ENCODE results near the gene DNM3. TPM values are rescaled to one million over a fixed set of nuclear protein-coding genes. Genes with fewer than 3 reads are reported as not detected.

DNM3 gene
- total and polyA plus RNA-seq, 2 of the 8 experiments (the other 6 are each of a cell fraction or from before 2014, with no cell fraction given) = 2.0 to 8.5 TPM

DNA sequence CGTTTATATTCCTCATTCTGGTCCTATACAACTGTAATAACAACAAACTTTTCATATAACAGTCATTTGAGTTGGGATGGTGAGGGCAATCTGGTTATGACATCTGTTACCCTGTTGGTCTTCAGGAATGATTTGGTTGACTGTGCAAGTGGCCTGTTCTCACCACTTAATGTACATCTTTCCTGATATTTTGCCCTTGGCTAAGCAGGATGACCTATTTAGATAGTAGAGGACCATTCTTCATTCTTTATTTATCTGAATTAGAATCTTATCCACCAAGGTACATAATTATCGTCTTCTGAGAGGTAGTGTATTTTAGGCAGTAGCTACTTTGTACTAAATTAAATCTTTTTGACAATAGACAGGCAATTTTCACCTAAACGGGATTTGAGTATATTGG, 154.3 kb downstream of the DNM3 start:
- Histone ChIP-seq H2BK5ac (ENCODE audit: low read depth, low read length) (no peak overlapping the region), H3K23ac (ENCODE audit: insufficient read length) (no peak overlapping the region), H2BK12ac (ENCODE audit: low read depth, low read length) (no peak overlapping the region), H3K36me3 (ENCODE audit: control insufficient read depth in 2 of 4, insufficient read depth in 4 of 4, low read length in 3 of 4) (no peaks in the 10 kb centered on the region), H3K27ac (ENCODE audit: low read depth, low read length) (no peak overlapping the region), H3K18ac (ENCODE audit: extremely low read depth, low read length) (no peak overlapping the region), H3K4me2 (ENCODE audit: insufficient read depth in 1 of 2, low read depth in 2 of 2, low read length in 2 of 2) (no peak overlapping the region), H3K4ac (replicated peaks; ENCODE audit: insufficient read length, low read depth, low read length) (no peak overlapping the region), H3K9me3 (ENCODE audit: insufficient read depth in 2 of 2, low read depth in 1 of 2, low read length in 1 of 2) (no peaks in the 10 kb centered on the region), H3K56ac (replicated peaks; ENCODE audit: insufficient read length, low read depth, low read length) (no peak overlapping the region), H4K5ac (ENCODE audit: insufficient read length, low read depth, low read length) (no peak overlapping the region), H4K8ac (ENCODE audit: extremely low read depth, insufficient read depth, low read length) (no peak overlapping the region), H3K14ac (ENCODE audit: insufficient read length) (no peak overlapping the region), H3K27me3 (replicated peaks in 1 of 4; ENCODE audit: control insufficient read depth in 3 of 4, extremely low read depth in 1 of 4, insufficient read depth in 3 of 4, low read length in 3 of 4) (no peaks in the 10 kb centered on the region), H3K79me2 (ENCODE audit: control insufficient read depth in 1 of 2, insufficient read depth in 2 of 2, low read length in 2 of 2) (no peaks in the 10 kb centered on the region), H4K91ac (replicated peaks; ENCODE audit: insufficient read length, low read length) (no peak overlapping the region), H3K9ac (replicated peaks in 1 of 4; ENCODE audit: extremely low read depth in 1 of 4, low read depth in 3 of 4, low read length in 3 of 4) (no peak overlapping the region), H2BK120ac (replicated peaks; ENCODE audit: low read depth, low read length) (no peak overlapping the region), H2AFZ (ENCODE audit: low read length) (no peak overlapping the region), H2BK15ac (ENCODE audit: low read length) (no peak overlapping the region), H2BK20ac (ENCODE audit: low read length) (no peak overlapping the region), H3K79me1 (ENCODE audit: low read depth, low read length) (no peaks in the 10 kb centered on the region; the same call in 1 of the 2 replicates), H2AK5ac (ENCODE audit: low read depth, low read length) (no peak overlapping the region), H4K20me1 (replicated peaks in 1 of 2; ENCODE audit: control insufficient read depth in 1 of 2, insufficient read depth in 2 of 2, low read length in 2 of 2) (no peaks in the 10 kb centered on the region), H3K4me1 (replicated peaks in 1 of 4; ENCODE audit: control insufficient read depth in 3 of 4, insufficient read depth in 4 of 4, low read length in 3 of 4) (no peaks in the 10 kb centered on the region), H3K4me3 (ENCODE audit: extremely low read depth in 1 of 4, insufficient read depth in 2 of 4, low read depth in 3 of 4, low read length in 4 of 4) (no peak overlapping the region), H3K23me2 (ENCODE audit: low read depth, low read length) (no peaks in the 10 kb centered on the region)
- CTCF ChIA-PET (ENCODE audit: partially characterized antibody) = interaction anchor here (2.4 to 4.8 kb wide), 2 partner anchors 10 to 193 kb away, joined by 9 to 40 read pairs; no protein-coding TSS in a partner anchor
- FAIRE-seq (no peak), DNase-seq (ENCODE audit: low read depth in 1 of 2, low spot score in 2 of 2) (no peak)
- POLR2A ChIA-PET (ENCODE audit: partially characterized antibody) = no interaction called here
- TF ChIP-seq KDM5A (IDR thresholded peaks at IDR 0.05; ENCODE audit: low read length) (no peak), RXRA (IDR thresholded peaks at IDR 0.05; ENCODE audit: insufficient read depth, low read depth, low read length) (no peak)
- WGBS, 2 experiments (ENCODE audit: extremely low coverage in 1 of 2, insufficient coverage in 1 of 2, insufficient read length in 1 of 2, insufficient replicate concordance in 2 of 2, low coverage in 1 of 2, low lambda C conversion rate in 2 of 2, missing lambda C conversion rate in 1 of 2) = 88% methylated on average over 3 of the region's 3 CpGs; no CpG with 5 or more reads in 1 of the 2 experiments

Data from H1 (cell line).